ENCODE data around the gene CIDEC. TPM values are rescaled to one million over a fixed set of nuclear protein-coding genes. Genes with fewer than 3 reads are reported as not detected.

Gene CIDEC
- total RNA-seq, 2 donors from 2014 or later = 3.5 TPM; not detected in 1

DNA sequence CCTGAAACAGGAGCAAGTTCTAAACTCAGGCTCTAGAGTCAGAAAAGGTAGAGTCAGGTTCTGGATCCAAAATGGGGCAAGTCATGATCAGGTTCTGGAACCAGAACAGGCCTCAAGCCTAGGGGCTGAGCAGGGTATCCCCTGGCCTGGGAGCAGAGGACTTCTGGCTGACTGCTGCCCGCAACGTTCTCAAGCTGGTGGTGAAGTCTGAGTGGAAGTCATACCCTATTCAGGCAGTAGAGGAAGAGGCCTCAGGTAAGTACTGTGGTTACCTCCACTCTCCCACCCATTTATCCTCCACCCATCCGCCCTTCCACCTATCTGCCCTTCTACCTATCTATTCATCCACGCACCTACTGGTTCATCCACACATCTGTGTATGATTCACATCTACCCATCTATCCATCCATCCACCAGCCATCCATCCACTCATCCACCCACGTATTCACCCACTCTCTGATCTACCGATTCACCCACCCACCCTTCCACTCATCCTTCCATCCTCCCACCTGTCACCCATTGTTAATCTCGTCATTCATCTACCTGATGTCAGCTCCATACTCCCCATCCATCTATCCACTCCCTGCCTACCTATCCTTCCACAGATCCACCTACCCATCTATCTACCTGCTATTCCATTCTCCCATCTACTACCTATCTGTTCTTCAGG lies 61.3 kb downstream of the CIDEC start:
- no peak for DNase-seq (ENCODE audit: low spot score)
- Histone ChIP-seq H3K9me3 (no peaks in the 10 kb centered on the region), H3K4me1 (replicated peaks) (no peaks in the 10 kb centered on the region), H3K27me3 (replicated peaks; ENCODE audit: insufficient read depth) (no peaks in the 10 kb centered on the region), H3K27ac (no peak overlapping the region), H3K36me3 (no peaks in the 10 kb centered on the region), H3K4me3 (no peak overlapping the region)
- intact Hi-C loops (cut with DNase I) = no loop called here
- no peak for TF ChIP-seq POLR2A (IDR thresholded peaks at IDR 0.05)
- TF ChIP-seq, protein P1, sequence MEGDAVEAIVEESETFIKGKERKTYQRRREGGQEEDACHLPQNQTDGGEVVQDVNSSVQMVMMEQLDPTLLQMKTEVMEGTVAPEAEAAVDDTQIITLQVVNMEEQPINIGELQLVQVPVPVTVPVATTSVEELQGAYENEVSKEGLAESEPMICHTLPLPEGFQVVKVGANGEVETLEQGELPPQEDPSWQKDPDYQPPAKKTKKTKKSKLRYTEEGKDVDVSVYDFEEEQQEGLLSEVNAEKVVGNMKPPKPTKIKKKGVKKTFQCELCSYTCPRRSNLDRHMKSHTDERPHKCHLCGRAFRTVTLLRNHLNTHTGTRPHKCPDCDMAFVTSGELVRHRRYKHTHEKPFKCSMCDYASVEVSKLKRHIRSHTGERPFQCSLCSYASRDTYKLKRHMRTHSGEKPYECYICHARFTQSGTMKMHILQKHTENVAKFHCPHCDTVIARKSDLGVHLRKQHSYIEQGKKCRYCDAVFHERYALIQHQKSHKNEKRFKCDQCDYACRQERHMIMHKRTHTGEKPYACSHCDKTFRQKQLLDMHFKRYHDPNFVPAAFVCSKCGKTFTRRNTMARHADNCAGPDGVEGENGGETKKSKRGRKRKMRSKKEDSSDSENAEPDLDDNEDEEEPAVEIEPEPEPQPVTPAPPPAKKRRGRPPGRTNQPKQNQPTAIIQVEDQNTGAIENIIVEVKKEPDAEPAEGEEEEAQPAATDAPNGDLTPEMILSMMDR (IDR thresholded peaks at IDR 0.05) = no peak
- TF ChIP-seq POLR2AphosphoS5 (IDR thresholded peaks at IDR 0.05) = no peak
- 97% methylated on average over 6 of the region's 7 CpGs for WGBS

DNA sequence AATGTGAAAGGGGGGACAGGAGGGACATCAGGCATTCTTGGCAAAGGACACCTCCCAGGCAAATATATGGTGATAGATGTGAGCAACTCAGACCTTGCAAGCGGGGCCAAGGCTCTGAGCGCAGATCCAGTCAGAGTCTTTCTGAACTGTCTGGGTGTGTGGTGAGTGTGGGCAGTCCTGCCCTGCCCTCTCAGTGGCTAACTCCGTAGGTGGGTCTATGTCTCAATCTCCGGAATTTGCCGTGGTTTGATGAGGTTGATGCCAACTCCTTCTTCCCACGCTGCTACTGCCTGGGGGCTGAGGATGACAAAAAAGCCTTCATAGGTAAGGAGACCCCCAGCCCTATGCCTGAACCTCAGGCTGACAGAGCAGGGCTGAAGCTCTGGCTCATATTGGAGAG lies 62.6 kb downstream of the CIDEC start:
- no peak for DNase-seq (ENCODE audit: low spot score)
- no peaks in the 10 kb centered on the region for H3K4me1 ChIP-seq (replicated peaks)
- H3K27ac ChIP-seq = no peak overlapping the region
- no peaks in the 10 kb centered on the region for H3K36me3 ChIP-seq
- H3K4me3 ChIP-seq = no peak overlapping the region
- no peaks in the 10 kb centered on the region for H3K27me3 ChIP-seq (replicated peaks; ENCODE audit: insufficient read depth)
- intact Hi-C loops (cut with DNase I) = no loop called here
- H3K9me3 ChIP-seq = no peaks in the 10 kb centered on the region
- no peak for TF ChIP-seq POLR2A (IDR thresholded peaks at IDR 0.05)
- TF ChIP-seq, protein P1 (IDR thresholded peaks at IDR 0.05) = no peak
- TF ChIP-seq POLR2AphosphoS5 (IDR thresholded peaks at IDR 0.05) = no peak
- 86% methylated on average over 6 of the region's 6 CpGs for WGBS

Small RNA genes within 50 kb of the gene (small RNA-seq; reads per million reads assigned to genes)
- 0 reads per million in 2 donors for gene RNU6-882P

Other genes with a start within 250 kb of the CIDEC start
- 10 to 100 TPM; 30.3 to 59.8 TPM for gene MTMR14, start 230.7 kb downstream of the CIDEC start, total RNA-seq
- gene CPNE9, start 176.4 kb downstream of the CIDEC start, total RNA-seq = not detected
- gene BRPF1, start 148.5 kb downstream of the CIDEC start, total RNA-seq = 10 to 100 TPM; 14.2 to 43.5 TPM
- 10 to 100 TPM; 22.6 to 38.2 TPM for gene OGG1, start 130.3 kb downstream of the CIDEC start, total RNA-seq
- 100 to 1,000 TPM in 1 of 2 donors, 10 to 100 TPM in 1; 74.4 to 167 TPM for gene CAMK1, start 110.3 kb downstream of the CIDEC start, total RNA-seq
- gene TADA3, start 87.8 kb downstream of the CIDEC start, total RNA-seq = 100 to 1,000 TPM; 130 to 131 TPM
- 100 to 1,000 TPM; 121 to 152 TPM for gene ARPC4, start 87.2 kb downstream of the CIDEC start, total RNA-seq
- 10 to 100 TPM; 40.7 to 69.0 TPM for gene TTLL3, start 70.0 kb downstream of the CIDEC start, total RNA-seq
- 10 to 100 TPM; 40.9 to 44.6 TPM for gene RPUSD3, start 36.2 kb downstream of the CIDEC start, total RNA-seq
- gene JAGN1, start 10.4 kb upstream of the CIDEC start, total RNA-seq = 10 to 100 TPM; 37.0 to 61.5 TPM
- gene IL17RE, start 22.6 kb upstream of the CIDEC start, total RNA-seq = 10 to 100 TPM; 10.1 to 28.2 TPM
- gene IL17RC, start 36.8 kb upstream of the CIDEC start, total RNA-seq = 100 to 1,000 TPM in 1 of 2 donors, 10 to 100 TPM in 1; 80.7 to 152 TPM
- gene CRELD1, start 53.6 kb upstream of the CIDEC start, total RNA-seq = 10 to 100 TPM; 46.9 to 64.9 TPM
- 10 to 100 TPM in 1 of 2 donors, 1 to 10 TPM in 1; 8.9 to 10.1 TPM for gene PRRT3, start 72.2 kb upstream of the CIDEC start, total RNA-seq
- gene EMC3, start 106.6 kb upstream of the CIDEC start, total RNA-seq = 100 to 1,000 TPM in 1 of 2 donors, 10 to 100 TPM in 1; 69.9 to 102 TPM
- gene FANCD2, start 146.2 kb upstream of the CIDEC start, total RNA-seq = 10 to 100 TPM in 1 of 2 donors, 1 to 10 TPM in 1; 7.6 to 13.2 TPM
- gene FANCD2OS, start 228.0 kb upstream of the CIDEC start, total RNA-seq = 1 to 10 TPM; 1.1 to 2.3 TPM
- 100 to 1,000 TPM; 118 to 126 TPM for gene BRK1, start 235.4 kb upstream of the CIDEC start, total RNA-seq